GM10266 (cell line): ENCODE data around the gene SYNPO.

ENCODE experiments used
- DNase-seq: peaks from one replicate; pipeline ENCODE4 v3.0.0; 2012; ENCODE audit errors: extremely low spot score
- CTCF ChIP-seq: IDR thresholded peaks from 2 replicates; pipeline ENCODE4 v1.5.1; 2012; ENCODE audit warnings: mild to moderate bottlenecking, low read depth; ENCODE audit not compliant: control insufficient read depth, insufficient read depth; ENCODE audit errors: missing control alignments

SYNPO gene

DNA sequence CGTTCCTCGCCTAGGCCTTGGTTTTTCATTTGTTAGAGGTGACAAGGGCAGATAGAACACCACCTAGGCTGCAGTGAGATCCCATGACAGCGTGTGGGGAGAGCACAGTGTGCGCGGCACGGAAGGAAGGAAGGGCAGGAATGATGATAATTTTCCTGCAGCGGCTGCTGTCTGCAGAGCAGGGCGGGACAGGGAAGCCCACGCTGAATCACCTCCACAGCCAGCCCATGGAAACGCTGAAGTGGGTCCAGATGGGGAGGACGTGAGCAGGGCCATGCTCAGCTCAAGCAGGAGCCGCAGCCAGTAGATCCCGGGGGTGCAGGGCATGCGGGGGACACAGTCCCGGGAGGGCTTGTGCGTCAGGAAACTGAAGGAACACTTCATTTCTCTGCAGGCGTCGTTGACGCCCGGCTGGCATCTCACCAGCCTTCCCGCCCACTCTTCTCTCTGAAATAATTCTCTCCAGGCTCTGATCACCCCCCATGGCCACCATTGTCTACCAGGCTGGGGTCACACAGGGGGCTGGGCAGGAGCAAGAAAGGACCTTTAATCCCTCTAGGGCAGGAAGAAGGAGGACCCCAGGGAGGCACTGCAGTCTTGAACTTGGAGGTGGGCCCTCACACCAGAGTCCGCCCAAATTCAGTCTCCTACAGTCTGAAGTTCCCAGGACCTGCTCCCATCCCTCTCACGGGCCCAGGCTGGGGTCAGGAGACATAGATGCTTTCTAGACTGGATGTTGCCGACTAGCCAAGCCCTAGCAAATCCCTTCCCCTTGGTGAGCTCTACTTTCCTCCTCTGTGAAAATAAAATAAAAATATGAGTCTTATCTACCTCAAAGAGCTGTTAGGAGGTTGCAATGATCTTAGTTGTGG, 20.9 kb upstream of the SYNPO start:
- no peak for DNase-seq
- no peak for TF ChIP-seq CTCF

GRCh38 chr5:150621301-150621700, 19.2 kb upstream of the SYNPO start:
- TF ChIP-seq CTCF: no peak
- DNase-seq: no peak

DNA sequence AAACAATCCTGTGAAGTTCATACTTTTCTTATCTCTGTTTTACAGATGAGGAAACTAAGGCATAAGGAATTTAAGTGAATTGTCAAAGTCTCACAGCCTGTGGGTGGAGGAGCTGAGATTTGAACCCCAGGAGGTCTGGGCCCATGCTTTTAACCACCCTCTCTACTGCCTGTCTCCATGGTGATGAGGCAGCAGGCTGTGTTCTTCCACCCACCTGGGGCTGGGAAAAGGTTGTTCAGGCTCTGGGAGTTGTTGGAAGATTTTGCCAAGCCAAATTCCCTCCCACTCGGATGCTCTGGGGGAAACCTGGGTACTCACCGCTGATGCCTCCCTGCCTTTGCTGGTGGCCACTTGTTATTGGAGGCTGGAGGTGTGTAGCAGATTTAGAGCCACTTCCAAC, 18.3 kb upstream of the SYNPO start:
- DNase-seq: no peak
- no peak for TF ChIP-seq CTCF

DNA sequence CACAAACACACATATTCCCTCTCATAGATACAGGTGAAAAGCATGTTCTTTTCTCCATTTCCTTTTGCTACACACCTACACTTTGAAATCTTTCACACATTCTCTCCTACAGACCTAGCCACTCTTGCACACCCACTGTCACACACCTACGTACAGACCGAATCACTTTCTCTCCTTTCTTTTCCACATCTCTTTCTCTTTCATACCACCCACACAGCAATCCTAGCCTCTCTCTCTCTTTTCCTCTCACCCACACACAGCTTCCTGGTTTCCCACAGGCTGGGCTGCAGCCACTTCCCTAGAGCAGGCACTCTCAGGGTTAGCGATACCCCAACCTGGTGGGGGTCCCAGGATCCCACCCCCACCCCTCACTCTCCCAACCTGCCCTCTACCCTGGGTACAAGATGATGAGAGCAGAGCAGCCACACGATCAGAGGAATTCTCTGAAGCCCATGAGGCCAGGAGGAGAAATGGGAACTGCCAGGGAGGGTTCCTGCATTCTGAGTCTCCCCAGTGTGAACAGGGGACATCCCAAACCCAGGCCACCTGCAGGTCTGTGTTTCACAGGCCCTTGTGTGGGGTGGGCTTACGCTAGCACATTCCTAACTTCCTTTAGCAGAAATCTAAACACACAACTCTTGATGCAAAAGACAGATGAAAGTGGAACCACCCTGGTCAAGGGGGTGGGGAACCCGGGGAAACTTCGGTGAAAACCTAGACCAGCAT, 17.1 kb upstream of the SYNPO start:
- peak; percentile 76 for DNase-seq
- no peak for TF ChIP-seq CTCF

DNA sequence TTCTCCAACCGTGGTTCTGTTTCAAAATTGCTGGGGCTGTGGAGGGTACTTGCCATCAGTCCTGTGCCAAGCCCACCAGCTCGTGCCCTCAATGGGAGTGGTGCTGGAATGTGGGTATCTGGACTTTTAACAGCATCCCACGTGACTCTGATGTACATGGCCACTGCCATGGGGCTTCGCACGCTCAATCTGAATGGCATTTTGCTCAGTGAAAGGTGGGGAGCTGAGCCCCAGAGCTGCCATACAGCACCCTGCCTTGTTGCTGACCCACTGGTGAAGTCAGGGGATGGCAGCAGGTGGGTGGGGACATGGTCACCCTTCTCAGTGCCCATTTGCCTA, 16.6 kb upstream of the SYNPO start:
- peak; percentile 45 for DNase-seq
- no peak for TF ChIP-seq CTCF

DNA sequence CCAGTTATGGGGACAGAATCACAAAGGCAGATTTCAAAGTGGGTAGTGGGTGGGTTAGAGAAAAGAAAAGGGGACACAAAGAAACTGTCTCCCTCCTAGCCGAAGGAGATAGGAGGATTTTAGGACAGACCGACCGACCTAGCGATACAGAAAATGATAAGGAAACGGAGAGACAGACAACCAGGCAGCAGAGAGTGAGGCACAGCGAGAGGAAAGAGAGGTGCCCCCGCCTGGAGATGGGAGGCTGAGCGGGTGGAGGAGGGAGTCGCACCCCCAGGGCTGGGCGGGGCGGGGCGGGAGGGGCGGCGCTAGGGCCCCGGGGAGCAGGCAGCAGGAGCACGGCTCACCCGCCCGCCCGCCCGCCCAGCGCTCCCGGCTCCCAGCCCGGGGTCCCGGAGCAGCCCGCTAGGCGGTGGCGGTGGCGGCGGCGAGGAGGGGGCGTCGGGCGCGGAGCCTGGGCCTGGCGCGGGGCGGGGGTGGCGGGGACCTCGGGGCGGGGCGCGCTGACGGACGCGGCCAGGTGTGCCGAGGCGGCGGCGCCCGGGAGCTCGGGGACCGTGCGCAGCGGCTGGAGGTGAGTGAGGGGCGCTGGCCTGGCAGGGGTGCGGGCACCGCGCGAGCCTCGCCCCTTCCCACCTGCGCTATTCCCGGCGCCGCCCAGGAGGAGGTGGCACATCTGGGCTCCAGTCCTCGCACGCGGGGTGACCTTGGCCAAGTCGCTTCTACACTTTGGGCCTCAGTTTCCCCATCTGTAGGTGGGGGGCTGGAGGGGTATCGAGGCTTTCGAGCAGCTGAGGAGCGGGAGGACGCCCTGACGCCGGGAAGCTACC, 15.9 kb upstream of the SYNPO start:
- no peak for TF ChIP-seq CTCF
- peak; percentile 85 for DNase-seq
